ENCODE measurements around the gene CSNK1D.

The CSNK1D gene

DNA sequence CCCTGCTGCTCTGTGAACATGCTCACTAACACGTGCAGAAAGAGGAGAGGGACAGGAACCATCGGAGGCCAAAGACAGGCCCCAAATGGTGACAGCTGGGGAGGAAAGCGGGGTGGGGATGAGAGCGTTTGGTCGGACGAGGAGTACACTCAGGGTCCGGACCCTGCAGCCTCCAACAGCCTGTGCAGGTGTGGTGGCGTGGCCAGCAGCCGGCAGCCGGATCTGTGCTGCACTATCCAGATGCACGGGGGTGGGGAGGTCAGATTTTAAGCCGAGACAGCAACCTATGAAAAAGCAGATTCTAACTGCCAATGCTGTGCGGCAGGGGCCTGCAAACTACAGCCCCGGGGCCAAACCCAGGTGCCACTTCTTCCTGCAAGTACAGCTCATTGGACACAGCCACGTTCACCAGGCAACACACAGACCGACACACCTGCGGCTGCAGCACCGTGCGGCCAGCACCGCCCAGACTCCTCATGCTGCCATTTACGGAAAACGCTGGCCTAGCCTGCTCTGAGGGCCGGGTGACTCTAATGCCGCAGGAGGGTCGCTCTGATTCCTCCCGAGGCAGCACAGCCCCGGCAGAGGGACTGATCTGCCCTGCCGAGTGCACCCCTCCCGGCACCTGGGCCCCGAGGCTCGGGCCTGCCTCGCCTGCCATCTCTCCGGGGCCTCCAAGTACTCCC, 23.5 kb downstream of the CSNK1D start:
- no peak for DNase-seq

DNA sequence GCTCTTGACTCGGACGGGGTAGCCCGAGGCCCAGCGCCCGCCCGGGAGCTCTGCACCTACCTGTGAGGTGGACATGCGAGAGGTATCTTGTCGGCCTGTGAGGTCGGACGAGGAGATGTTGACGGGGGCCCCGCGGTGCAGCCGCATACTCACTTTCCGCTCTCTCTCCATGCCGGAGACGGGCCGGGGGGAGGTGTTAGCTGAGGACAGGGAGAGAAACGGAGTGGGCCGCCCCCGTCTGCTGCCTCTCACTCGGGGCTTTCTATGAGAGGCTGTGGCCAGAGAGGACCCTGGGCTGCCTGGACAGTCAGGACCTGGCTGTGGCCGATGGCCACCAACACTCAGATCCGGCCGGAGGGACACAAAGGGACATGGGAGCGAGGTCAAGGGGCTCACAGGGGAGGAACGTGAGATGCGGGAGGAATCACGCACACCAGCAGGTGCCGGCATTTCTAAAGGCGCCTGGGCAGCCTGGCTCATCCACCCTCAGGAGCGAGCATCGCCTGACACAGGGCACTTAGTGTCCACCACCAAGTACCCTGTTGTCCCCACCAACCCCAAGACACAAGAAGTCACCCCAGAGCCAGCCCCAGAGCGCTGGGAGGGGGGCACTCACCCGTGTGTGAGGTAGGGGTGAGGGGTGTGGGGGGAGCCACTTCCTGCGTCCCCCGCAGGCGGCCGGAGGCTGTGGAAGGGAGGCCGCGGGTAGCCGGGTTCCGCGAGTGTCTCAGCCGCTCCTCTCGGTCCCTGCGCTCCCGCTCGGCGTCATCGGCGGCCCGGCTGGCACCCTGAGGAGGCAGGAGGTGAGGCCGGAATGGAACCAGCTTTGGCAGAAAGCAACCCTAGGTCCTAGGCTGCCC, 24.5 kb downstream of the CSNK1D start:
- no peak for DNase-seq

DNA sequence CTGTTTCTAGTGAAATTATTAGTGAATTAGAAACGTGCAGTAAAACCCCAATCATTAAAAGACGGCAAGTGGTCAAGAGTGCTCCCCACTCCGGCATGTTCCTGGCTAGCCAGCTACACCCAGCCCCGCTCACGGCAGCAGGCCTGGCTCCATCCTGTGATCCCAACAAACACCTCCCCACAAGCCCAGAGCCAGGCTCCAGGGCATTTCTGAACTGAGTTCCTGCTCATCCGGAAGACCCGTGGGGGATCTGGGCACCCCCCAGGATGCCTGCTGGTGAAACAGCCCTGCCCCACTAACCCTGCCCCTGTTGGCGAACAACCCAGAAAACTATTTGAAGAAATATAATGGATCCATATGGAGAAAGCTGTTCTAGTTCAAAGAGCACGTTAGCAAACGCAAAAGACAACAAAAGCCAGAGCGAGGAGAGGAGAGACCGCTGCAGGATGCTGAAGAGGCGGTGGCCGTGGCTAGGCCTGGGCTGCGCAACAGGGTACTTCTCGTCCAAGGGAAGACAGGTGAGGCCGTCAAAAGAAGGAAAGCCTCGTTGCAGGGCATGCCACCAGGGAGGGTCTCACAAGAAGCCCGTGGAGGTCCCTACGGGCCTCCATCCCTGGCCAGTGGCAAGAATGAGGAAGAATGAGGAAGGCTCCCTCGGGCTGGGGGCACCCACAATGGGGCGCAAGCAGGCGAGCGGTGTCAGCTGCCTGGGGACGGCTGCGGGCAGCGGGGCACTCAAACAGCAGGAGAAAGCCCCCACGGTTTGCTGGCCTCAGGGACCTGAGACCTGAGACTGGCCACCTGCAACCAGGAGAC, 25.4 kb downstream of the CSNK1D start:
- no peak for DNase-seq

DNA sequence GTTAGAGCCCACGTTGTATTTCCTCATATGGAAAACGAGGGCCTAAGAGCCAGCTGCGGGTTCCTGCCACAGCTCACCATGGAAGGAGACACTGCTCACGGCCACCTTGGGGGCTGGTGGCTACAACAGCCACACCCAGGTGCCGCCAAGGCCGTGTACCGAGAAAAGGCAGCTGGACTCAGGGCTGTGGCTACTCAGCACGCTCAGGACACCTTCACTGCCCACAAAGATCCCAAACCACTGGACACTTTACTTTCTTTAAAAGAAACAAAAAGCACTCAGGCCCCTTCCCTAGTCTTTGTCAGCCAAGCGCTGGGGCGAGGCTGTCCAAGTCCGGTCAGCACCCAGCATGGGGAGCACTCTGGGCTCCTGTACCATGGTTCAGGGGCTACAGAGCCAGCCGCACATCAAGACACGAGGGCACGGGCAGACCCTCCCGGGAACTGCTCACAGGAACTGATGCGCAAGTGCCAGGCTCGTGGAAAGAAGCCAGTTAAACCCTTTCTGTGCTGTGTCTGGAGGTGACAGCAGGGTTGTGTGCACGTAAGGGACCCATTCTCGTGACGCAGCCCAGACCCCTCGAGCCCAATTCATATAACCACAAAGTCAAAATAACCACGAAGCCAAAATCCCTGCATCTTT, 26.2 kb downstream of the CSNK1D start:
- no peak for DNase-seq

DNA sequence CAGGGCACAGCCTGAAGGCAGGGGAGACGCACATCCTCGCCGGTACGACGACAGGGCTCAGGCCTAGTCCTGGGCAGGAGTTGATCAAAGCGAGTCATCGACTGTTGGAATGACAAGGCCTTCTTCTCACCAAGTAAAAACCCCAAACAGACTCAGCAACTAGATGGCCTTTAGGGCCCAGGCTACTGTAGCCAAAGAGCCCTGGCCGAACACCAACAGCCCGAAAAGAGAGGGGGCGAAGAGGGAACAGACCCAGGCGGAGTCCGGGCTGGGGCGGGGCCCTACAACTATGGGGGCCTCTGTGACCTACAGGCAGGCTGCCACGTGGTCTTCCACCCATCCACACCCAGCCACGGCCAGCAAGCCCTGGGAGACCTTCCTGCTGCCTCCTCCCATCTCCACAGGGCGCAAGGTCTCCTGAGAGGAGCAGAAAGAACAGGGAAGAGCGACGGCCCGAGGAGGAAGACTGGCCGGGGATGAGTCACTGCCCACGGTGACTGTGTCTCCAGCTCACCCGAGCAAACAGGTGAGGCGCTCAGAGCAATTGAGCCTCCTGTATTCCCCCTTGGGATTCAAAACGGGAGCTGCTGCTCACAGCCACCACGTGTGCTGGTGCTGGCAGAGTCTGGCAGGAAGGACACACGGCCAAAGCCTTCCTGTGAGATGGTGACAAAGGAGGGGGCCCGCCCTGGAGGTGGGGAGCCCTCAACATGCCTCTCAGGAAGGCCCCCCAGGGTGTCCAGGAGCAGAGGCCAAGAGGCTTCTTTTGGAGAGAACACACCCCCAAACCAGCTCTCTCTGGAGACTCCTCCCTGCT, 26.9 kb downstream of the CSNK1D start:
- no peak for DNase-seq

DNA sequence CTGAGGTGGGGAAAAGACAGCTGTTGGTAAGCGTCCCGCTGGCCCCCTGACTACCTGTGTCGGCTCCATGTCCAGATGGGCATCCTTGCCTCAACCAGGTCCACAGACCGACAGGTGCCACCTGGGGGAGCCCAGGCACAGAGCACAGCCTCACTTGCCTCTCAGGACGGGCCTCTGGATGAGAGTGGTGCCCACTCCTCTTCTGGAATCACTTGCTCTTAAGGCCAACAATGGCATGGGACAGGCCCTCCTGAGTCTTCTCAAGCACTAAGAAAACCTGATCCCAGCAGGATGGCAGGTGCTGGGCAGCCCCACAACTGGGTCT, 27.5 kb downstream of the CSNK1D start:
- DNase-seq, result no peak

DNA sequence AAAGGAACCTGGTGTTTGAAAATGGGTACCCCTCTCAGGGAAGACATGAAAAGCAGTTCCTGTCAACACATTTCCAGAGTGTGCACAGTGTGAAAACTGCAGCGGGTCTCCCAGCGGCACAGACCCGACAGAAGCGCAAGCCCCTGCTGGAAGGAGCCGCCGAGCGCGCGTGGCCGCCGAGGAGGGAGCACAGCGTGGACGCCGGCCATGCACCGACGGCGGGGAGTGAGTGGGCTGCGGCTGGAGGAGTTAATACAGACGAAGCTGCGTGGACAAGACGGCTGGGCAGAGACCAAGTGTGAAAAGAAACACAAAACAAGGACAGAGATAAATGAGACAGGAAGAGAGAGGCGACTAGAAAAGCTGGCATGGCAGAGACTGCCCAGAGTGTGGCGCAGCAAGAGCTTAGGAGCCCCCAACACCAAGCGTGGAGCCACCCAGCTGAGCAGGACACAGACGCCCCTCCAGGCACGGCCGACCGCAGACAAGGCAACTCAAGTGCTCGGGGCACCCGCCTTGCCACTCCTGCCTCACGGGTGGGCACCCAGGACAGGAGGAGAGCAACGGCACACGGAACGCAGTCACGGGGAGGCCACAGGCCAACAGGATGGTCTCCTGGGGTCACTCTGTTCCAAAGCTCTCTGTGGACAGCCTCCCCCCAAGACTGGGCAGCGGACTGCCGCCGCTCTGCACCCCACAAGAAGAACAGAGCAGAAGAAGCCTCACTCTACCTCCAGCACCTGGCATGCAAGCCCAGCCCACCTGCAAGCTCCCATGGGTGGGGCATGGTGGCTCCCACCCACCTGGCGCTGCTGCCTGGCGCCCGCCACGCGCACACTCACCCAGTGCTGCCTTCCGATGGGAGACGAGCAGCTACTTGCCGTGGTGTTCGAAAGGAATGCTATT, 28.1 kb downstream of the CSNK1D start:
- DNase-seq, result no peak

DNA sequence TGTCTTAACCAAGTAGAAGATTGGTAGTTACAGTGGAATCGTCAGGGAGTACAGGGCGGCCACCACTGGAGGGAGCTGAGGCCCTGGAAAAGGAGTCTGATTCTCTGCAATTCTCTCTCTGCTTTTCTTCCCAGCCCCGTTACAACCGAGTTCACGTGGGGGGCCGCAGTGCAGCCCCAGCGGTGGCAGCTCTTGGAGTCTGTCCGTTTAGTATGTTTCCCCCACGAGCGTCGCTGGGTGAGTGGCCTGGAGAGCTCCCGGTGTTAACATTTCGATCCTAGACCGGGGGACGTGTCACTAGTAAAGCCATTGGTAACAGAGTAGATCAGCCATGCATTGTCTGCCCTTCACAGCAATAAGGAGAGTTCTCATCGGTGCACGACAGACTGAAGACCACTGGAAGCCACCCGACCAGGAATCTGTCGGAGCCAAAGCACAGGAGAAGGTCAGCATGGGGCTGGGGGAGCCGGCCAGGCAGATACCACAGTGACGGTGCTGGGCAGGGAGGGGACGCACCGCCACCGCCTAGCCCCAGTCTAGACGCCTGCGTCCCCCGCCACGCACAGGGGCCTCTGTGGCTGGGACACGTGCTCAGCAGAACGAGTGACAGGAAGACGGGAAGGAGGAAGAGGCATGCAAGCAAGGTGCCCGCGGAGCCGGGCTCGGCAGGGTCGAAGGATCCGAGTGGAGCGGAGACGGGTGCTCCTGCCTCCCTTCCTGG, 28.9 kb downstream of the CSNK1D start:
- peak in 1 of 2 donors; percentile 32 for DNase-seq

DNA sequence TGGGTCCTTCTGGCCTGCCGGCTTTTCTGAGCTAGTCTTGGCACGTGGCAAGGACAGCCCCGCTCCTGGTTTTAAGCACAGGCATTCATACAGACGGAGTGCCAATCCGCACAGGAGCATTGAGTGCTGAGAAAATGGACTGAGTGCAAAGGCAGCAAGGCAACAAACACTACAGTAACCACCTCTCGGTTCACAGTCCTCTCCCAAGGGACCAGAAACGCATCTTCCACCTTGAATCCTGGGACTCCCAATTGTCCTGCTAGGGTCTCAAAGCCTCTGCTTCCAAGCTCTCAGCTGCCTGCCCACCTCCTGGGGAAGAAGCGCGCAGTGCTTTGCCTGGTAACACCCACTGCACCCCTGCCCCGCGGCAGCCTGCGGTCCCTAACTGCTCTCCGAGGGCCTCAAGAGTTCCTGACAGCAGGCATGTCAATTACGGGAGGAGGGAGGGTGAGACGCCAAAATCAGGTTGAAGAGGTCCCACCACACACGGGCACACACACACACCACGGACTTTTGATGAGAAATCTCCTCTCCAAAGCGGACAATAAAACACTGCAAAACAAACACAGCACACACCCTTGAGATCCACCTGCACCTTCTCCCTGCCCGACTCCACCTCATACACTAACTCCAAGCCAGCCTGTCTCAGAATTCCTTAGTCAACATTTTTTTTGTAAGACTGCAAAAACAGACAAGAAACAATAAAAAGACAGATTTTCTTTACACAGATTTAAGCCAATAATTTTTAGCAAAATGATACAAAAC, 29.7 kb downstream of the CSNK1D start:
- no peak for DNase-seq

DNA sequence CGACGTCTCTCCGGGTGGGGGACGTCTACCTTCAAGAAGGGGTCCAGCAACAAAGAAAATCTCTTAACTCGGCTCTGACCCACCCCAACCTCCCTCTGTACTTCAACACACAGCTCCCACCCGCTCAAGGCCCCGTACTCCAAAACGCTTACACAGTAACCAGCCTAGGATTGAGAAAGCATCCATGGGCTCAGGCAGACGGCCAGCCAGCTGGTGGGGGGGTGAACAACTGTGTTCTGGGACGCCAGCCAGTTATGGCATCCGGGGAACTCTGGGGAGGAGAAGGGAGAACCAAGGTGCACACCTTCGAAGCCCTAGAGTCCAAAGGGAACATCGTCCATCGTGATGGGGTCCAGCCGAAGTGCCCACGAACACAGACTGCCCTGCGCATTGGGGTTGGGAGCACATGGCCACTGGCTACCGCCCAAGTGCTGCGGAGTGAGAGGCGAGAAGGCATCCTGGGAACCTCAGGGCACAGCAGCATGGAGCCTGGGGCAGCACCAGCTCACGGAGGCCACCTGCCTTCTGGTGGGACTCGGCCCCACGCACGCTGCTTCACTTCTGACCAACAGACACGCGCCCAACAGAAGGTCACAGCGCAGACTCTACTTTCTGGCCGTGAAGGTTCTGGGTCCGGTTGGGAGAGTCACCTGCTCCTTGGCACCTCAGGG, 30.4 kb downstream of the CSNK1D start:
- no peak for DNase-seq

DNA sequence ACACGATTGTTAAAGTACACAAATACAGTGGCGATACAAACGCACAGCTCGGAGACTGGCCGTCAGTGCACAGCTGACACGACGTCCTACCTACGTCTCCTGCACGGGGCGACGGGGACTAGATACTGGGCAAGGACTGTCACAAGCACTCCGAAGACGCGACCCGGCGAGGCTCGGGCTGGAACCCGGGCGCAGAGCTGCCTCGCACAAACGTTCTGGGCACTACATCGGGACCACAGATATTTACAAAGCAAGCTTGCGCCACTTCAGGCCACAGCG, 30.9 kb downstream of the CSNK1D start:
- peak in 1 of 2 donors; percentile 14 for DNase-seq

DNA sequence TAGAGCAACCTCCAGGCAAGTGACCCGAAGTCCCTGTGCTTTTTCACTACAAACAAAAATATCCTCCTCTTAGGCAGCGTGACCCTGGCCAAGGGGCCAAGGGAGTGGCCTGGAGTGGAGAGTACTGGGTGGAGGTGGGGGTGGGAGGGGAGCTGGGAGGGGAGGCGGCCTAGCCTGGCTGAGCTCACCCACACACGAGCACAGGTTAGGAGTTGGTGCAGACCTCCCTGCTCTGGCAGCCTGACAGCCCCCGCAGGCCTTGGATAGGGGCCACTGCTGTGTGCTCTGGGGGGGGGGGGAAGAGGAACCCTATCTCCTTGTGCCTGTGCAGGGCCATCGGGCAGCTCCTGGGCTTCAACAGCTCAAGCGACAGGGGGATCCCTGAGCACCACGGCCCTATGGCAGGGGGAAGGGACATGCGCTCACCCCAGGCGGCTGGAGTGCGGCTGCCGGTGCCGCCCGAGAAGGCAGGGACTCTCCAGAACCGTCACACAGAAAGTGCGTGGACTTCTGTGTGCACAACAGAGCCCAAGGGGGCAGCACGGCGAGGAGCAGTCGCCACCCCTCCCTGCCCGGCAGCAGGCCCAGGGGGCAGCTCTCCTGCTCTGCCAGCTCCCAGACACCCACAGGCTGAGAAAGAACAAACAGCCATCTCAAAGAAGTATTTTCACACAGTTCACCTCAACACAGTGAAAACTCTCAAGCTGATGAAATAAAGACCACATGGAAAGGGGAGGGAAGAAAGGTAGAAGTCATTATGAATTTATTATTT, 31.4 kb downstream of the CSNK1D start:
- no peak for DNase-seq

DNA sequence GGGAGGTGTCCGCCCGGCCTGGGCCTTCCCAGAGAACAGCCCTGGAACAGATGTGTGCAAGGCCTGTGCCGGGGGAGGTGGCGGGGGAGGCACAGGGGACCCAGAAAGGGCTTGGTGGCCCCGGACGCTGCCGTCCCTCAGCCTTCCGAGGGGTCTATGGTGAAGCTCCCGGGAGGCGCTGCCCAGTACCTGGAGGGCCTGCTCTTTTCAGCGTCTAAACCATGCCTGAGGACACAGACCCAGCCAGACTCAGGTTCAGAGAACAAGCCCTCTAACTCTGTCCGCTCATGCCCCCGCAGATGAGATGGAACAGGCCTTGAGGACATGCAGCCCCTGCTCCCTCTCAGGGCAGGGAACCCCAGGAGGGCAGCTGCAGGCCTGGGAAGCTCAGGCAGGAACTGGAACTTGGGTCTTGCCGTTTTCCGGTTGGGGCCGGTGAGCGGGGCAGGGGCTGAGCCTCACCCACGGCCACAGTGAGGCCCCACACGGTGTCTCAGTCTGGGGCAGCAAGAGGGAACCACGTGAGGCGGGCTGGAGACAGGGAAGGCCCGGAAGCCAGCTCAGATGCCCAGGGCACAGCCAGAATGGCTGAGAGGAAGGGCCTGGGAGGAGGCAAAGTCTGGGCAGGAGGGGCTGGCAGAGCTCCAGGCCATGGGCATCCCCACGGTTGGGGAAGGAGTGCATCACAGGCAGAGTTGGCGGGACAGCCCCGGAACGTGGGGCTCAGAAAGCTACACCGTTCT, 32.1 kb downstream of the CSNK1D start:
- peak; percentile 53 to 67 for DNase-seq

DNA sequence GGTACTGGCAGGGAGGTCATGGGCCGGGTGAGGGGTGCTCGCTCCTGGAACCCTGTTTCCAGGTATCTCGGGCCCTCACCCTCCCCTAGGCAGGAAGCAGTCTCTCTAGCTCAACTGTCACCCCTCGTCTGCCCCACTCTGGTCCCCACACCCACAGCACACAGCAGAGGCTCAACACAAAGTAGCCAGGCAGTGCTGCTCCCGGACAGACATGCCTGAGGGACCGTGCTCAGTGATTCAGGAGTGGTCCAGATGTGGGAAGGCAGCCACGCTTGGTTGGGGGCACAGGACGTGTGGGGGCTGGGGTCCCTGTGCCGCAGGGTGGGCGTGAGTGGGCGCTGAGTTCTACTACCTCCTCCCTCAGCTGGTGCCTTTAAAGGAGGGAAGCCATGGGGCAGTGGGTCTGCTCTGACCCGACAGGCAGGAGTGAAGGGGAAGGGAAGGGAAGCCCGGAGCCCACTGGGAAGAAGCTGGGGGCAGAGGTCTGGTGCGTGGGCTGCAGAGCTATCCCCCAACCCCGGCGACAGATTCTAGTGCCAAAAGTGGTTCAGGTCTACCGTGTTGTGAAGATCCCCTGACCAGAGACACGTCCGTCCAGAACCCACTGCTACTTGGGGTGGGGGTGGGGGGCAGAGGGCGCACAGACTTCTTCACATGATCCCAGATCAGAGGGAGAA, 32.9 kb downstream of the CSNK1D start:
- DNase-seq, result peak in 1 of 2 donors; percentile 11

DNA sequence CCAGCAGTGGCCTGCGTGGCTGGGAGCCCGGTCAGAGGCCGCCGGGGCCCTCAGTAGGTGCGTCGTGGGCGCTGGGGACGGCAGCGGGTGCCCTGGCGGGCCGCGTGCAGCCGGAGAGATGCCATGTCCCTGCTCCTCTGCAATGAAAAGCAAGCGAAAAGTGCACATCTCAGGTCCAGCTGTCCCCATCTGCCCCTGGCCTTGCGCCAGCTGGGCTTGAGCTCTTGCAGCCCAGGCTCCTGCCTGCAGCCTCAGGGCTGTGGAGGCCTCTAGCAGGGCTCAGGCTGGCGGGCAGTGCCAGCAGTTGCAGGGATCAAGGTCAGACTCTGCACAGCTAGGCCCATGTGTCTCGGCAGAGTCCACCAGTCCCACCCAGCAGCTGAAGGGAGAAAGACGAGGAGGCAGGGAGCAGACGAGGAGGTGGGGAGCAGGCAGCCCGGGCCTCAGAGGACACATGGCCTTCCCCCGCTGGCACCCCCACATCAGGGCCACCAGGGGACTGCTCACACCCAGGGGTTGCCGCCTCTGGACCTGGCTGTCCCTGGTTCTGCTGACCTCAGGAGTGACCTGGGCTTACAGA, 33.5 kb downstream of the CSNK1D start:
- DNase-seq, result no peak

DNA sequence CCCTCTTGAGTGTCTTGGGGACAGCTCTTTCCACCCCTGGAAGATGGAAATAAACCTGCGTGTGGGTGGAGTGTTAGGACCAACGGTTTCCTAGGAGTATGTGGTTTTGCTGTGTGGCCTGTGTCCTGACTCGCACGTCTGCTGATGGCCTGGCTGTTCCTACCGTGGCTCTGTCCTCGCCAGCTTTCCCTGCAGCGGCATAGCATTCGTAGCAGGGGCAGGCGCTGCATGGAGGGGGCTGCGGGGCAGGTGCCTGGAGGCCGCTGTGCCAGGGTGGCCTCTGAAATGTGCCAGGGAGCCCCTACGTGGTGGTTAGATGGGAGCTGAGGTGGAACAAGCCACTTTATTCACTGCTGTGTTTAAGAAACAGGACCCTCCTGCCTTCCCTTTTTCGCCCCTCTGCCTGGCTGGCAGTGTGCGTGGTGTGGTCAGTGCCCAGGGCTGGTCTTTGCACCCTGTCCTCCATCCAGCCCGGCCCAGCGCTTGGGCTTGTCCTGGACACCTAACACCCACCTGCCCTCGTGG, 34.0 kb downstream of the CSNK1D start:
- DNase-seq, result no peak

Data from stimulated activated CD4-positive, alpha-beta T cell treated with anti-CD3 and anti-CD28 coated beads, Interleukin-2, amount 100 ng/mL, for 24 hours (primary cell).